Loucy (cell line): ENCODE results near the gene MN1.

ENCODE experiments used
- H2AFZ ChIP-seq: fragments of 200-600 bp; sonication (generic); 2 replicates; pipeline ENCODE4 v1.6.0; 2016; ENCODE audit warnings: antibody characterized with exemption, mild to moderate bottlenecking, low read length, moderate library complexity
- H3F3A ChIP-seq: fragments of 200-600 bp; 2 replicates; pipeline ENCODE4 v1.6.0; 2016; ENCODE audit warnings: antibody characterized with exemption, low read depth, mild to moderate bottlenecking
- H3K27me3 ChIP-seq: fragments of 200-600 bp; sonication (generic); 2 replicates; pipeline ENCODE4 v1.6.1; 2014; ENCODE audit warnings: low read length, mild to moderate bottlenecking; ENCODE audit not compliant: insufficient read depth, poor library complexity, severe bottlenecking
- H3K36me3 ChIP-seq: fragments of 200-600 bp; sonication (generic); 2 replicates; pipeline ENCODE4 v1.6.1; 2016; ENCODE audit warnings: low read length; ENCODE audit not compliant: insufficient read depth
- H3K4me1 ChIP-seq: fragments of 200-600 bp; sonication (generic); 2 replicates; pipeline ENCODE4 v1.5.1; 2014; ENCODE audit warnings: low read length, mild to moderate bottlenecking; ENCODE audit not compliant: insufficient read depth, poor library complexity, severe bottlenecking
- H3K4me2 ChIP-seq: fragments of 200-600 bp; sonication (generic); 2 replicates; pipeline ENCODE4 v1.6.0; 2014; ENCODE audit warnings: antibody characterized with exemption, low read length, low read depth, mild to moderate bottlenecking; ENCODE audit not compliant: poor library complexity, severe bottlenecking
- H3K4me3 ChIP-seq: fragments of 200-600 bp; sonication (generic); 2 replicates; pipeline ENCODE4 v1.5.1; 2014; ENCODE audit warnings: low read length, mild to moderate bottlenecking, mixed read lengths; ENCODE audit not compliant: poor library complexity, severe bottlenecking
- H3K79me2 ChIP-seq: fragments of 200-600 bp; sonication (generic); 2 replicates; pipeline ENCODE4 v1.6.1; 2014; ENCODE audit warnings: low read length; ENCODE audit not compliant: insufficient read depth
- H3K9ac ChIP-seq: fragments of 200-600 bp; sonication (generic); 2 replicates; pipeline ENCODE4 v1.6.0; 2014; ENCODE audit warnings: mild to moderate bottlenecking, low read depth, low read length, moderate library complexity; ENCODE audit not compliant: poor library complexity, severe bottlenecking
- H3K9me2 ChIP-seq: fragments of 200-600 bp; sonication (generic); replicated peaks from 2 replicates; pipeline ENCODE4 v1.6.1; 2016; ENCODE audit warnings: low read depth, low read length, mixed read lengths
- H3K9me3 ChIP-seq: fragments of 200-600 bp; sonication (generic); 2 replicates; pipeline ENCODE4 v1.6.1; 2014; ENCODE audit warnings: mild to moderate bottlenecking, antibody characterized with exemption, low read length, low read depth; ENCODE audit not compliant: insufficient read depth
- H4K20me1 ChIP-seq: fragments of 200-600 bp; sonication (generic); 2 replicates; pipeline ENCODE4 v1.6.0; 2014; ENCODE audit warnings: antibody characterized with exemption, low read length, mild to moderate bottlenecking; ENCODE audit not compliant: insufficient read depth, poor library complexity, severe bottlenecking
- EZH2phosphoT487 ChIP-seq: fragments of 200-600 bp; IDR thresholded peaks from 2 replicates; pipeline ENCODE4 v1.6.1; 2018; ENCODE audit warnings: antibody characterized with exemption, mild to moderate bottlenecking, moderate library complexity, borderline replicate concordance
- TF ChIP-seq, protein P1 (sequence below): fragments of 200-600 bp; sonication (generic); conservative IDR thresholded peaks from 2 replicates; pipeline ENCODE4 v1.5.1; 2014; ENCODE audit warnings: mild to moderate bottlenecking, antibody characterized with exemption, low read length

Gene MN1

DNA sequence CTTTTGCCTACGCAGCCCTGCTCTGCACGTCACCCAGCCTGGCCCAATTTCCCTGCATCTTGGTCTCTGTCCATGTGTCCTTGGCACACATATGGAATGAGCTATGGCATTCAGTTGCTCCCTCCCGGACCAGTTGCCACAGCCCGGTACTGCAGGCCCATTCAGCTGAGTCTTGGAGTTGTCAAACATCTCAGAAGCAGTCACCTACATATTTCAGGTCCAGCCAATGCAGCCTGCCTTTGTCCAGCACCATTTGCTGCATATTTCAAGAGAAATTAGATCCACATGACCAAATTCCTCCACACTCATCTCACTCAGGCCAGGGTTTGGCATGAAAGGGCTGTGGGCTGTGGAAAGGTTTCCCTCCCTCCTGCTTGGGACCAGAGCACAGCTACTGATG lies 76.8 kb downstream of the MN1 start:
- TF ChIP-seq EZH2phosphoT487: no peak
- TF ChIP-seq, protein P1, sequence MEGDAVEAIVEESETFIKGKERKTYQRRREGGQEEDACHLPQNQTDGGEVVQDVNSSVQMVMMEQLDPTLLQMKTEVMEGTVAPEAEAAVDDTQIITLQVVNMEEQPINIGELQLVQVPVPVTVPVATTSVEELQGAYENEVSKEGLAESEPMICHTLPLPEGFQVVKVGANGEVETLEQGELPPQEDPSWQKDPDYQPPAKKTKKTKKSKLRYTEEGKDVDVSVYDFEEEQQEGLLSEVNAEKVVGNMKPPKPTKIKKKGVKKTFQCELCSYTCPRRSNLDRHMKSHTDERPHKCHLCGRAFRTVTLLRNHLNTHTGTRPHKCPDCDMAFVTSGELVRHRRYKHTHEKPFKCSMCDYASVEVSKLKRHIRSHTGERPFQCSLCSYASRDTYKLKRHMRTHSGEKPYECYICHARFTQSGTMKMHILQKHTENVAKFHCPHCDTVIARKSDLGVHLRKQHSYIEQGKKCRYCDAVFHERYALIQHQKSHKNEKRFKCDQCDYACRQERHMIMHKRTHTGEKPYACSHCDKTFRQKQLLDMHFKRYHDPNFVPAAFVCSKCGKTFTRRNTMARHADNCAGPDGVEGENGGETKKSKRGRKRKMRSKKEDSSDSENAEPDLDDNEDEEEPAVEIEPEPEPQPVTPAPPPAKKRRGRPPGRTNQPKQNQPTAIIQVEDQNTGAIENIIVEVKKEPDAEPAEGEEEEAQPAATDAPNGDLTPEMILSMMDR: no peak
- no peaks in the 10 kb centered on the region for H3K9me2 ChIP-seq
- no peak overlapping the region for H2AFZ ChIP-seq
- H3K36me3 ChIP-seq: no peaks in the 10 kb centered on the region
- peaks cover 3% of the 10 kb centered on the region for H3K4me1 ChIP-seq
- H3K9me3 ChIP-seq: no peaks in the 10 kb centered on the region
- no peaks in the 10 kb centered on the region for H3K79me2 ChIP-seq
- no peaks in the 10 kb centered on the region for H4K20me1 ChIP-seq
- H3K4me2 ChIP-seq: no peak overlapping the region
- H3K27me3 ChIP-seq: no peaks in the 10 kb centered on the region
- H3K4me3 ChIP-seq: no peak overlapping the region
- H3F3A ChIP-seq: no peaks in the 10 kb centered on the region
- no peak overlapping the region for H3K9ac ChIP-seq

DNA sequence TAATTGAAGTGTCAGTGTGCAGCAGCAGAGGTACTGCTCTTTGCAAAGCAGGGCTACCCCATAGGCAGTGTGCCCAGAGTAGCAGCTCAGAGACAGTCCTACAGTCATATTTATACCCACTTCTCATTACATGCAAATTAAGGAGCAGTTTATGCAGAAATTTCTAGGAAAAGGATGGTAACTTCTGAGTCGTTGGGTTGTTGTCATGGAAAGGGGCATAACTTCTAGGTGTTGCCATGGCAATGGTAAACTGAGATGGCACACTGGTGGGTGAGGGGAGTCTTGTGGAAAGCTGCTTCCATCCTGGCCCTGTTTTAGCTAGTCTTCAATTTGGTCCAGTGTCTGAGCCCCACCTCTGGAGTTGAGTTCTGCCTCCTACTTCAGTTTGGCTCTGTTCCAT lies 77.4 kb downstream of the MN1 start:
- Histone ChIP-seq H3K9me3 (no peaks in the 10 kb centered on the region), H3K36me3 (no peaks in the 10 kb centered on the region), H3K27me3 (no peaks in the 10 kb centered on the region), H2AFZ (no peak overlapping the region), H3K9ac (no peak overlapping the region), H3K4me2 (no peak overlapping the region), H3F3A (no peaks in the 10 kb centered on the region), H3K9me2 (no peaks in the 10 kb centered on the region), H3K4me3 (no peak overlapping the region), H3K4me1 (peaks cover 9% of the 10 kb centered on the region), H3K79me2 (no peaks in the 10 kb centered on the region), H4K20me1 (no peaks in the 10 kb centered on the region)
- TF ChIP-seq, protein P1: no peak
- no peak for TF ChIP-seq EZH2phosphoT487

DNA sequence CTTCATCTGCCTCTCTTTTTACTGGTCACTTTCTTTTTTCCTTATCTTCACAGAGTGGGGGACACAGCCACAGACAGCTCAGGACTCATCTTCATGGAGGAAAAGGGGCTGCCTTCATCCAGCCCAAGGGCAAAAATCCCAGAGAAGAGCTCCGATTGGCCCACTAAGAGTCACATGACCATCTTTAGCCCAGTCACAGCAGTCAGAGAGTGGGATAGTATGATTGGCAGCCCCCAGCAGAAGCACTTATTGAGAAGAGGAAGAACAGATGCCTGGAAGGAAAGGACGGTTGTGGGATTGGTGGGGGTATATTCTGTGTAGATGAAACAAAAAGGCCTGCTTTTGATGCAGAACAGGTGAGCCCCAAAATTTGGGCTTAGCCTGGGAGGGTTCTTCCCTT lies 77.8 kb downstream of the MN1 start:
- Histone ChIP-seq H3K79me2 (no peaks in the 10 kb centered on the region), H4K20me1 (no peaks in the 10 kb centered on the region), H3K27me3 (no peaks in the 10 kb centered on the region), H3K4me1 (peaks cover 13% of the 10 kb centered on the region), H3K36me3 (no peaks in the 10 kb centered on the region), H3K4me2 (no peak overlapping the region), H2AFZ (no peak overlapping the region), H3K4me3 (no peak overlapping the region), H3K9me2 (no peaks in the 10 kb centered on the region), H3F3A (no peaks in the 10 kb centered on the region), H3K9me3 (no peaks in the 10 kb centered on the region), H3K9ac (no peak overlapping the region)
- no peak for TF ChIP-seq EZH2phosphoT487
- TF ChIP-seq, protein P1: no peak
